HS-27A (cell line): Measurements from ENCODE around the gene SPX.

Experiments used
- DNase-seq: peaks from one replicate; pipeline ENCODE4 v3.0.0-alpha.2; 2012; ENCODE audit warnings: low read depth, missing footprints

Gene SPX

DNA sequence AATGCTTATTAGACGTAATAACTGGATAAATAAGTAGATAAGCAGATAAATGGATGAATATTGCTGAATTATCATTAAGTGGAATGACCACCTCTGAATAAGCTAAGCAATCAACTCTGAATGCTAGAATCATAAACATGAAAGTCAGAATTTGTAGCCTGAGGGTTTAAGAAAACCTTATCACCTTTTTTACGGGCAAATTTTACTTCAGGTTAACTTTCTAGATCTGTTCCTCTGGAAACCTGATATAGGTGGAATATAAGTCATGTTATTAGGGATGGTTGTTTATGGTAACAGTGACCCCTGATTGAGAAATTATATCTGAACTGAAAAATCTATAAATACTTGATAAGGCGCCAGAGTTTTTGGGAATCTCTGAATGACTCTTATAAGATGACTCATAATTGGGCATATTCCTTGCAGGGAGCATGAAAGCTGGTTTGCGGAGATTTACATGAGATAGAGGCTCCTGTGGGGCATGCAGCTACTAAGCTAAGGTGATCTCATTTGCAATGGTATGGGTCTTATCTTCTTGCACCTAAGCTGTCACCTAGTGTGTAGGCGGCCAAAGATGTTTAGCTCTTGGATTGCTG is 12.1 kb downstream of the SPX start:
- no peak for DNase-seq

DNA sequence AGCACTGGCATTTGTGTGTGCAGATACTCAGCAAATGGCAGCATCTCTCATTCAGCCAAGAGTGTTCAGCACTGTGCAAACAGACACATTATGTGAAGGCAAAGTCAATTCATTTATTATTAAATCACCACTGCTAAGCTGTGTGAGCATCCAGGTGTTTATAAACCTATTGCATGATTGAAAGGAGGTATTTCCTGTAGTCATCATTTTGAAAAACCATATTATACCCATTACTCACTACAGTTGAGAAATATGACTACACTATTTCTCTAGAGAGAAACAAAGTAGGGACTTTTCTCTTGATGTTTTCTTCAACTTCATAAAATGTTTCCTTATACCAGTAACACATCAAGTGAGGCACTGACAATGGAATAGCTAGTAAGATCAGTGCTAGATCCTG is 13.7 kb downstream of the SPX start:
- no peak for DNase-seq

DNA sequence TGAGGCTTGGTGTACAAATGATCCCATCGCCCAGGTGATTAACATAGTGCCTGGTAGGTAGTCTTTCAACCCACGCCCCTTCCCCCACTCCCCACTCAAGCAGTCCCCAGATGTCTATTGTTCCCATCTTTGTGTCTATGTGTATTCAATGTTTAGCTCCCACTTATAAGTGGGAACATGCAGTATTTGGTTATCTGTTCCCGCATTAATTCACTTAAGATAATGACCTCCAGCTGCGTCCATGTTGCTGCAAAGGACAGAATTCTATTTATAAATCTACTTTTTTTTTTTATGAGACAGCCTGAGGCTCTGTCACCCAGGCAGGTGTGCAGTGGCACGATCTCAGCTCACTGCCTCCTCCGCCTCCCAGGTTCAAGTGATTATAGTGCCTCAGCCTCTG is 15.7 kb downstream of the SPX start:
- no peak for DNase-seq

DNA sequence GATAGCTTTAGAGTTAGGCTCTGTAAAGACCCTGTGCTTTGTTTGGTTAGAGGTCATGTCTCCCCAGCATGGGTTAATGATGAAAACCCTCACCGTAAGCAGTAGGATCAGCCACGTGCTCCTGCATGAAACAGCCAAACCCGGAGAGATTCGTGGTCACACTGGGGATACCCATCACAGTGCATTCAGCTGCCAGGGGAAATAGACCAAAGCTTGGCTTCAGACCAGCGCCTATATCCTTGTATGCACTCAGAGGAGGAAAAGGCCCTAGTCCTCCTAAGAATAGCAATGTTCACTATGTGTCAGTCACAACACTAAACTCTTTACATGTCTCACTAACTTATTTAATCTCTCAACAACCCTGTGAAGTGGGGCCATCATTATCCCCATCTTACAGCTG is 16.3 kb downstream of the SPX start:
- DNase-seq: no peak

GRCh38 chr12:21543151-21543550 is 17.1 kb downstream of the SPX start:
- no peak for DNase-seq

- DNase-seq: no peak
Observed at GRCh38 chr12:21545557-21545956, 19.5 kb downstream of the SPX start.

GRCh38 chr12:21546716-21547115 is 20.6 kb downstream of the SPX start:
- DNase-seq: no peak

DNA sequence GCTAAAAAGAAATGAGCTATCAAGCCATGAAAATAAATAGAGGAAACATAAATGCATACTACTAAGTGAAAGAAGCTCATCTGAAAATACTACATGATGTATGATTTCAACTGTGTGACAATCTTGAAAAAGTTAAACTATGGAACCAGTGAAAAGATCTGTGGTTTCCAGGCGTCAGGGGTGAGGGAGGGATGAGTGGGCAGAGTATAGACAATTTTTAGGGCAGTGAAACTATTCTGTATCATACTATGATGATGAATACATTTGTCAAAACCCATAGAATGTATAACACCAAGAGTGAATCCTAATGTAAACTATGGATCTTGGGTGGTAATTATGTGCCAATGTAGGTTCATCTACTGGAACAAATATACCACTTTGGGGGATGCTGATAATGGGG is 21.3 kb downstream of the SPX start:
- no peak for DNase-seq

GRCh38 chr12:21551841-21552465 is 25.9 kb downstream of the SPX start:
- DNase-seq: no peak

GRCh38 chr12:21552635-21553328 is 26.7 kb downstream of the SPX start:
- no peak for DNase-seq

DNA sequence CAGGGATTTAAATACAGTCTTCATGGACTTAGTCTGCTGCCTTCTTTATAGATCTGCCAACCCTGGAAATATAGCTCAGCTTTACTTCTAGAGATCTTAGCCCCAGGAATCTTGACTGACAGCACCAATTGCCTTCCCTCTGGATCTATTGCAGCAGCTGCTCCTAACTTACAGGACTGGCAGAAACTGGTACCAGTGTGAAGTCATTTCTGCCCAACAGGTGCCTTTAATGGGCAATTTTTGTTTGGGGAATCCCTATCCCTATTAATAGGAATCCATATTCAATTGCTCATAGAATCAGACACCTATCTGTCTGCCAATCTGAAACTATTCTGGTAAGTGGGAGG is 27.2 kb downstream of the SPX start:
- no peak for DNase-seq

DNA sequence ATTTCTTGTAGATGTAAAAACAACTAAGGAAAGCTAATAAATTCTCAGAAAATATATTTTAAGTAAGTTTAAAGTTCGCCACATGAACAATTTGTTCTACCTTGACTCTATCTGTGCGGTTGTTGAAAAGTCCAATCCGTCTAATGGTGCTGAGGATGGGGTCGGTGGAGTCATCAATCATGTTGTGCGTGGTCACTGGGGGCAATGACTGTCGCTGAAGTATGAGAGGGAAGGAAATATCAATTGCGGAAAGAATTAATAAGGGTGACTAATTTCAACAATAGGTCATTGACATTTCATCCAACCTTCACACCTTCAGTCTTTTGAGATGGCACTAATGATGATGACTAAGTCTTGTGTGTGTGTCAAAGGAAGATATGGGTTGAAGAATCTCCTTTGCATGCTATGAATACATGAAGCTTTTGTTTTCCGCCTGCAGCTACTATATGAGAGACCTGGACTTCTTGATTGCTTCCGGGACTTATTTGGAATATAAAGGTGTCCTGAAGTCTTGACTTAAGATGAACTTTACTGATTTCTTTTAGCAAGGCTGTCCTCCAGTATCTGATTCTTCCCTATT is 32.1 kb downstream of the SPX start:
- DNase-seq: no peak

DNA sequence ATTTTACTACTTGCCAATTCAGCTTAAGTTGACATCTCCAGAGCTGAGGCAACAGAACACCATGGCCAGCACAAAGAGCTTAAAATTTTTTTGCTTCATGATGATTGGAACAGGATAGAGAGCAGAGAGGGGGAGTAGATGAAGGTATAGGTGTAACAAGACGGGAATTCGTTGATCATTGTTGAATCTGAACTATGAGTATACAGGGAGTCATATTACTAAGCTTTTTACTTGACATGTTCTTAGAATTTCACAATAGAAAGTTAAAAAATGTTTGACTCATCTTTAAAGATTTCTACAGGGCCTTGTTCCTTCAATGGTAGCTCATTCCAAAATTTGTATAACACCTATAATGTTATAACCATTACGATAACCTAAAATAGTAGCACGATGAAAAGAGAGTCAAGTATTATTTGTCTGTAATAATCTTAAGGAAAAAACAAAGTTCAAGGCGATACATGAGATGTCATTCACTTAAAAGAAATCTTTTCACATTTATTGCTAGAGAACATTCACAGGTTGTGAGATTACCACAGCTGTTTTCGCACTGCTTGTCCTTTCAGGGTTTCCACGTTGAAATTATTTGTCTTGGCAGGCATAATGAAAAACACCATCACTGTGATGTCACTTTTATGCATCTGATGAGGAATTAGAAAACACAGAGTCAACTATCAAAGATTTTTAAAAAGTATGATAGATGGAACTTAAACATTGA is 33.9 kb downstream of the SPX start:
- peak; percentile 34 for DNase-seq

- no peak for DNase-seq
Observed at GRCh38 chr12:21561158-21561557, 35.1 kb downstream of the SPX start.

- DNase-seq: no peak
Observed at GRCh38 chr12:21562859-21563258, 36.8 kb downstream of the SPX start.

- DNase-seq: no peak
Observed at GRCh38 chr12:21566223-21566906, 40.3 kb downstream of the SPX start.

DNA sequence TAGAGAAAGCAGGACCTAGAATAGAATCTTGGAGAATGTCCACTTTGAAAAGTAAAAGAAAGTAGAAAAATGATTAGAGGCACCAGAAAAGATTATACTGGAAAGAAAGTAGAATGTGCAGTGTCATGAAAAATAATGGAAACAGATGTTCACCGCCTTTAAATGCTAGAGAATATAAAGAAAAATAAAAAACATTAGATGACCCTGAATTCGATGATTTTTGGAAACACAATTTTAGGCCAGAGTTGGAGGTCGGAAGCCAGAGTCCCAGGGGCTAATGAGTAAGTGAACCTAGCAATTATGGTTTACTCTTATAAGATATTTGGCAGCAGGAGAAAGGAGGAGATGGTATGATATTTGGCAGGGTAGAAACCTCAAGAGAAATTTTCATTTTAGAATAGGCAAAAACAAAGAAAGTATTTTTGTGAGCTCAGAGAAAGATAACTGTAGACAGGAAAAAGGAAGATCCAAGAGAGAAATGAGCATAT is 40.9 kb downstream of the SPX start:
- no peak for DNase-seq

- DNase-seq: no peak
Observed at GRCh38 chr12:21568115-21568514, 42.0 kb downstream of the SPX start.

DNA sequence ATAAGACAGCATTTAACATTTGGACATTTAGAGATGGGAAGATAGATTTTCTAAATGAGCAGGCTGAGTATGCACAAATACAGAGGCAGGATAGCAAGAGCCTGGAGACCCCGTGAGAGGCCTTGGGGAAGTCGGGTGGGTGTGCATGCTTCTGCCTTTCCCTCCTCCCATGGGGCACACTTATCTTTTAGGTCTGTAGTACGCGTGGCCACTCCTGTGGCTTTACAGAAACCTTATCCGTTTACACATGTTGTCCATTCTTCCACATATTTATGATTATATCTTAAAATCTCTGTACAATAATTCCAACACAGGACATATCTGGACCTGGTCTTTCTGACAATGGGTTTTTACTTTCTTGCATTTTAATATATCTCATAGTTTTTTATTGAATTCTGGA is 45.0 kb downstream of the SPX start:
- DNase-seq: no peak

- DNase-seq: no peak
Observed at GRCh38 chr12:21573733-21574358, 47.8 kb downstream of the SPX start.

DNA sequence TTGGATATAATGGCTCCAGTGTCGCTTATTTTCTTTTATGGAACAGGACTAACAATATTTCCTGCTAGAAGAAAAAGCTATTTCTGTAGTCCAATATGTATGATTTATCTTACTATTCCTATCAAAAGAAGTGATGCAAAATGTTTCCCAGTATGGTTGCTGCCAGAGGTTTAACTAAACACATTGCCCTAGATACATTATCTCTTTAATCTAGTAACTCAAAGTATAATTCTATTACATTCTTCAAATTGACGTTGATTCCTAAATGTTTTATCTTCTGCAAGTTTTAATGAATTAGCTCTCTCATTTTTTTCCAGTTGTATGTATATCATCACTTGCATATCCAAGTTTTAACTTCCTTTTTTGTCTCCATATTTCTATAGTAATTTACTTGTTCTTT is 50.3 kb downstream of the SPX start:
- DNase-seq: no peak

DNA sequence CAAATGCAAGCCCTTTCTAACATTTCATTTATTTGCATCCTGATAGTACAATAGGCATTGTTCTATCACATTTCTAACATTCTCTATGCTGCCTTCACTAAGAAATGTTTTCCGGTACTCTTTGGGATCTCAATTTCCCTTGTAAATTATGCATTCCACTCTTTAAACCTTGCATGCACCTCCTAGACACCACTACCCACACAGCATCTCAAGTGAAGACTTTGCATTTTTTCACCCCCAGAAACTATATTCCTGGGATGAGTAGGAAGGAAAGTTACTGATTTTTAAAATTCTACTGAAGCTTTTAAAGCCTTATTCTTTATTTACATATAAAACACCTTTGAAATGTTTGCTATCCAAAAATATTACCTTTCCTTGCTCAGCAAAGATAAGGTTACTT is 51.4 kb downstream of the SPX start:
- DNase-seq: no peak
